ENCODE data around the gene UBE2I. TPM values are rescaled to one million over a fixed set of nuclear protein-coding genes. Genes with fewer than 3 reads are reported as not detected.

Gene UBE2I
- total RNA-seq, 1 experiment from 2014 or later = 198 TPM

- TF ChIP-seq, protein P1, sequence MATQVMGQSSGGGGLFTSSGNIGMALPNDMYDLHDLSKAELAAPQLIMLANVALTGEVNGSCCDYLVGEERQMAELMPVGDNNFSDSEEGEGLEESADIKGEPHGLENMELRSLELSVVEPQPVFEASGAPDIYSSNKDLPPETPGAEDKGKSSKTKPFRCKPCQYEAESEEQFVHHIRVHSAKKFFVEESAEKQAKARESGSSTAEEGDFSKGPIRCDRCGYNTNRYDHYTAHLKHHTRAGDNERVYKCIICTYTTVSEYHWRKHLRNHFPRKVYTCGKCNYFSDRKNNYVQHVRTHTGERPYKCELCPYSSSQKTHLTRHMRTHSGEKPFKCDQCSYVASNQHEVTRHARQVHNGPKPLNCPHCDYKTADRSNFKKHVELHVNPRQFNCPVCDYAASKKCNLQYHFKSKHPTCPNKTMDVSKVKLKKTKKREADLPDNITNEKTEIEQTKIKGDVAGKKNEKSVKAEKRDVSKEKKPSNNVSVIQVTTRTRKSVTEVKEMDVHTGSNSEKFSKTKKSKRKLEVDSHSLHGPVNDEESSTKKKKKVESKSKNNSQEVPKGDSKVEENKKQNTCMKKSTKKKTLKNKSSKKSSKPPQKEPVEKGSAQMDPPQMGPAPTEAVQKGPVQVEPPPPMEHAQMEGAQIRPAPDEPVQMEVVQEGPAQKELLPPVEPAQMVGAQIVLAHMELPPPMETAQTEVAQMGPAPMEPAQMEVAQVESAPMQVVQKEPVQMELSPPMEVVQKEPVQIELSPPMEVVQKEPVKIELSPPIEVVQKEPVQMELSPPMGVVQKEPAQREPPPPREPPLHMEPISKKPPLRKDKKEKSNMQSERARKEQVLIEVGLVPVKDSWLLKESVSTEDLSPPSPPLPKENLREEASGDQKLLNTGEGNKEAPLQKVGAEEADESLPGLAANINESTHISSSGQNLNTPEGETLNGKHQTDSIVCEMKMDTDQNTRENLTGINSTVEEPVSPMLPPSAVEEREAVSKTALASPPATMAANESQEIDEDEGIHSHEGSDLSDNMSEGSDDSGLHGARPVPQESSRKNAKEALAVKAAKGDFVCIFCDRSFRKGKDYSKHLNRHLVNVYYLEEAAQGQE (IDR thresholded peaks at IDR 0.05; ENCODE audit: insufficient read depth in 1 of 2, low read depth in 2 of 2, low read length in 1 of 2) = no peak
- TF ChIP-seq, protein P2, sequence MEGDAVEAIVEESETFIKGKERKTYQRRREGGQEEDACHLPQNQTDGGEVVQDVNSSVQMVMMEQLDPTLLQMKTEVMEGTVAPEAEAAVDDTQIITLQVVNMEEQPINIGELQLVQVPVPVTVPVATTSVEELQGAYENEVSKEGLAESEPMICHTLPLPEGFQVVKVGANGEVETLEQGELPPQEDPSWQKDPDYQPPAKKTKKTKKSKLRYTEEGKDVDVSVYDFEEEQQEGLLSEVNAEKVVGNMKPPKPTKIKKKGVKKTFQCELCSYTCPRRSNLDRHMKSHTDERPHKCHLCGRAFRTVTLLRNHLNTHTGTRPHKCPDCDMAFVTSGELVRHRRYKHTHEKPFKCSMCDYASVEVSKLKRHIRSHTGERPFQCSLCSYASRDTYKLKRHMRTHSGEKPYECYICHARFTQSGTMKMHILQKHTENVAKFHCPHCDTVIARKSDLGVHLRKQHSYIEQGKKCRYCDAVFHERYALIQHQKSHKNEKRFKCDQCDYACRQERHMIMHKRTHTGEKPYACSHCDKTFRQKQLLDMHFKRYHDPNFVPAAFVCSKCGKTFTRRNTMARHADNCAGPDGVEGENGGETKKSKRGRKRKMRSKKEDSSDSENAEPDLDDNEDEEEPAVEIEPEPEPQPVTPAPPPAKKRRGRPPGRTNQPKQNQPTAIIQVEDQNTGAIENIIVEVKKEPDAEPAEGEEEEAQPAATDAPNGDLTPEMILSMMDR (IDR thresholded peaks at IDR 0.05) = peak; percentile 14; the same call in 1 of the 2 replicates
- DNase-seq (ENCODE audit: low read depth, low spot score) (no peak), ATAC-seq (no peak)
- in situ Hi-C loops (cut with HindIII; ENCODE audit: low pct_unique_long_range_greater_than_20kb, low sequenced_read_pairs) (no loop called here), intact Hi-C loops (cut with micrococcal nuclease; ENCODE audit: unreplicated experiment) (no loop called here)
- Histone ChIP-seq H3K4me1 (ENCODE audit: control insufficient read depth, insufficient read depth, low read length) (peaks cover 20% of the 10 kb centered on the region), H3K36me3 (ENCODE audit: control insufficient read depth, insufficient read depth, low read length) (no peaks in the 10 kb centered on the region), H3K4me3 (ENCODE audit: low read depth in 2 of 2, low read length in 2 of 2) (0 out of 4 replicates have a peak overlapping the region, but pooled peaks of 1 of the 2 experiments have one; percentile 46), H3K27ac (ENCODE audit: low read length) (no peak overlapping the region), H3K27me3 (ENCODE audit: control insufficient read depth, insufficient read depth, low read length) (no peaks in the 10 kb centered on the region), H3K9me3 (ENCODE audit: control insufficient read depth, insufficient read depth, low read depth, low read length) (no peaks in the 10 kb centered on the region)
- POLR2A ChIA-PET = no interaction called here
- CTCF ChIA-PET = no interaction called here
- no TSS peak for BruUV-seq (replicated peaks)
Measured at GRCh38 chr16:1334739-1335138, 25.3 kb downstream of the UBE2I start.

DNA sequence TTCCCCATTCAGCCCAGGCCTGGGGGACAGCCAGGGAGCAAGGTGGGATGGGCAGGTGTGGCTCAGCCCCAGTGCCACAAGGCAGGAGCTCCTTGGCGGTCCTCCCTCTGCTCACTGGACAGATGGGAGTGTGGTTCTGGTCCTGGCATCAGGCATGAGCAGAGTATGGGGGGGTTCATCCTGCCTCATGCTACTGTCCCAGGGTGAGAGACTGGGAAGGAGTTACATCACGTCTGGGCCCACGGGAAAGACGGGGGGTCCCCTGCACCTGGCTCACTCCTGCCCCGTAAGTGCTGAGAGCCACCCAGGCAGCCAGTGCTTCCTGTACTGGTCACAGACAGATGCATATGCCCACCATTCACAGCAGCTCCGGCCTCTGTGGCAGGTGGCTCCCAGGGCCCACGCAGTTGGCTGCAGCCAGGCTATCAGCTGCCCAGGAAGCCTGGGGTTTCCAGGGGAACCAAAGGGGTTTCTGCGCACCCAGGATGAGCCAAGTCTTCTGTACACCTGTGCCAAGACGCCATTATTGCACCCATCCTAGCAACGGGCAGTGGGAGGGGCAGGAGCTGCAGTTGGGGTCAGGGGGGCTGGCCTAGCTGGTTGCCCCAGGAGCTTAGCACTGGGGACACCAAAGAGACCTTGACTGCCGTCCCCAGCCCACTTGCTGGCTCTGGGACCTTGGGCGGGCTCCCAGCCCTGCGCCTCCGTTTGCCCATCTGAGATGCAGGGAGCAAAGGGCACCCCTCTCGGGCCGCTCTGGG is 26.0 kb downstream of the UBE2I start:
- H3K36me3 ChIP-seq (ENCODE audit: control insufficient read depth, insufficient read depth, low read length) = no peaks in the 10 kb centered on the region
- in situ Hi-C loops (cut with HindIII; ENCODE audit: low pct_unique_long_range_greater_than_20kb, low sequenced_read_pairs) = no loop called here
- no peaks in the 10 kb centered on the region for H3K27me3 ChIP-seq (ENCODE audit: control insufficient read depth, insufficient read depth, low read length)
- intact Hi-C loops (cut with micrococcal nuclease; ENCODE audit: unreplicated experiment) = no loop called here
- ATAC-seq (peak; percentile 6; the same call in 1 of the 2 replicates), DNase-seq (ENCODE audit: low read depth, low spot score) (no peak)
- no TSS peak for BruUV-seq (replicated peaks)
- TF ChIP-seq SIN3A (IDR thresholded peaks at IDR 0.05; ENCODE audit: borderline replicate concordance, insufficient read depth, low read depth, low read length) (no peak), TCF7L2 (IDR thresholded peaks at IDR 0.05; ENCODE audit: low read depth, low read length) (no peak), POLR2AphosphoS5 (IDR thresholded peaks at IDR 0.05; ENCODE audit: low read depth, low read length) (no peak)
- TF ChIP-seq, protein P1 (IDR thresholded peaks at IDR 0.05; ENCODE audit: insufficient read depth in 1 of 2, low read depth in 2 of 2, low read length in 1 of 2) = no peak
- TF ChIP-seq, protein P2 (IDR thresholded peaks at IDR 0.05) = no peak
- H3K4me1 ChIP-seq (ENCODE audit: control insufficient read depth, insufficient read depth, low read length) = peaks cover 20% of the 10 kb centered on the region
- POLR2A ChIA-PET = no interaction called here
- H3K4me3 ChIP-seq (ENCODE audit: low read depth in 2 of 2, low read length in 2 of 2) = no peak overlapping the region
- CTCF ChIA-PET = no interaction called here
- no peaks in the 10 kb centered on the region for H3K9me3 ChIP-seq (ENCODE audit: control insufficient read depth, insufficient read depth, low read depth, low read length)
- H3K27ac ChIP-seq (ENCODE audit: low read length) = no peak overlapping the region
